C4-2B (cell line): ENCODE measurements around the gene PLCD4.

Source experiments
- ZFX ChIP-seq: fragments of 450-650 bp; IDR thresholded peaks from 2 replicates; pipeline ENCODE4 v1.6.1; 2017
- TF ChIP-seq, protein P1 (sequence below): fragments of 450-650 bp; conservative IDR thresholded peaks from 2 replicates; pipeline ENCODE4 v1.5.1; 2017; ENCODE audit warnings: mild to moderate bottlenecking

DNA sequence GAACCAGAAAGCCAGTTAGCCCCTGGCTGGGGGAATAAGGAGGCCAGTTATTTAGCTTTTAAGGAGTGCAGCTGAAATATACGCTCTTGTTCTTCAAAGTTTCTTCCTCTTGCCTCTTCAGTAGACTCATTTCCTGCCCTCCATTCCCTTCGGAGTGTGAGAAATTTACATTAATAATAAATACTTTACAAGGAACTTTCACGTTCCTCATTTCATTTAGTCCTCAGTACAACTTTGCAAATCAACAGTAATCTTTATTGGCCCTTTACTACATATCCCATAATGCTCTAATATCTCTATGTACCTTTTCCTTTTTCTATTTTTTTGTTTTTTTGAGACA lies 15.6 kb downstream of the PLCD4 start:
- TF ChIP-seq, protein P1, sequence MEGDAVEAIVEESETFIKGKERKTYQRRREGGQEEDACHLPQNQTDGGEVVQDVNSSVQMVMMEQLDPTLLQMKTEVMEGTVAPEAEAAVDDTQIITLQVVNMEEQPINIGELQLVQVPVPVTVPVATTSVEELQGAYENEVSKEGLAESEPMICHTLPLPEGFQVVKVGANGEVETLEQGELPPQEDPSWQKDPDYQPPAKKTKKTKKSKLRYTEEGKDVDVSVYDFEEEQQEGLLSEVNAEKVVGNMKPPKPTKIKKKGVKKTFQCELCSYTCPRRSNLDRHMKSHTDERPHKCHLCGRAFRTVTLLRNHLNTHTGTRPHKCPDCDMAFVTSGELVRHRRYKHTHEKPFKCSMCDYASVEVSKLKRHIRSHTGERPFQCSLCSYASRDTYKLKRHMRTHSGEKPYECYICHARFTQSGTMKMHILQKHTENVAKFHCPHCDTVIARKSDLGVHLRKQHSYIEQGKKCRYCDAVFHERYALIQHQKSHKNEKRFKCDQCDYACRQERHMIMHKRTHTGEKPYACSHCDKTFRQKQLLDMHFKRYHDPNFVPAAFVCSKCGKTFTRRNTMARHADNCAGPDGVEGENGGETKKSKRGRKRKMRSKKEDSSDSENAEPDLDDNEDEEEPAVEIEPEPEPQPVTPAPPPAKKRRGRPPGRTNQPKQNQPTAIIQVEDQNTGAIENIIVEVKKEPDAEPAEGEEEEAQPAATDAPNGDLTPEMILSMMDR, result no peak
- no peak for TF ChIP-seq ZFX
